ENCODE data around the gene TTLL5. TPM values are rescaled to one million over a fixed set of nuclear protein-coding genes. Genes with fewer than 3 reads are reported as not detected.

Gene TTLL5
- total RNA-seq, 1 experiment from 2014 or later, result 35.7 TPM

DNA sequence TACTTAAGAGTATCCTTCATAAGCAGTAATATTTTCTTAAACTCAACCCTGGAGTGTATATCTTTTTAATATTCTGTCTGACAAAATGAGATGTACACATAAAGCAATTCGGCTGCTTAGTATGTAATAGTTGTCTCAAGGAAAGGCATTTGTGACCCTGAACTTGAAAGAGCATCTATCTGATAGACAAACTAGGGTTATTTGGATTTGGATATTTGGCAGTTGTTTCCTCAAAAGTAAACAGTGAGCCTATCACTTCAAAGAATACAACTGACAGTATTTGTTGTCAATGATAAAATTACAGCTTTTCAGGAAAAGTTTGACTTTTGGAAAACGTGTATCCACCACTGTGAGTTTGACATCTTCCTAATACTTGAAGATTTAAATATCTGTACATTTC is 197.3 kb downstream of the TTLL5 start:
- TF ChIP-seq, protein P1, sequence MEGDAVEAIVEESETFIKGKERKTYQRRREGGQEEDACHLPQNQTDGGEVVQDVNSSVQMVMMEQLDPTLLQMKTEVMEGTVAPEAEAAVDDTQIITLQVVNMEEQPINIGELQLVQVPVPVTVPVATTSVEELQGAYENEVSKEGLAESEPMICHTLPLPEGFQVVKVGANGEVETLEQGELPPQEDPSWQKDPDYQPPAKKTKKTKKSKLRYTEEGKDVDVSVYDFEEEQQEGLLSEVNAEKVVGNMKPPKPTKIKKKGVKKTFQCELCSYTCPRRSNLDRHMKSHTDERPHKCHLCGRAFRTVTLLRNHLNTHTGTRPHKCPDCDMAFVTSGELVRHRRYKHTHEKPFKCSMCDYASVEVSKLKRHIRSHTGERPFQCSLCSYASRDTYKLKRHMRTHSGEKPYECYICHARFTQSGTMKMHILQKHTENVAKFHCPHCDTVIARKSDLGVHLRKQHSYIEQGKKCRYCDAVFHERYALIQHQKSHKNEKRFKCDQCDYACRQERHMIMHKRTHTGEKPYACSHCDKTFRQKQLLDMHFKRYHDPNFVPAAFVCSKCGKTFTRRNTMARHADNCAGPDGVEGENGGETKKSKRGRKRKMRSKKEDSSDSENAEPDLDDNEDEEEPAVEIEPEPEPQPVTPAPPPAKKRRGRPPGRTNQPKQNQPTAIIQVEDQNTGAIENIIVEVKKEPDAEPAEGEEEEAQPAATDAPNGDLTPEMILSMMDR (conservative IDR thresholded peaks at IDR 0.05), result no peak
- Histone ChIP-seq H3K9me3 (ENCODE audit: control insufficient read depth, low read depth, low read length) (no peaks in the 10 kb centered on the region), H3K79me2 (ENCODE audit: insufficient read depth, low read length) (no peaks in the 10 kb centered on the region), H3K4me2 (ENCODE audit: insufficient read depth, insufficient read length, low read length) (no peak overlapping the region), H4K91ac (ENCODE audit: insufficient read length, low read depth, low read length) (no peak overlapping the region), H3K27me3 (ENCODE audit: insufficient read depth, low read length) (peaks cover 18% of the 10 kb centered on the region), H2AFZ (ENCODE audit: low read length) (no peak overlapping the region), H4K8ac (replicated peaks; ENCODE audit: insufficient read length, low read depth, low read length) (no peak overlapping the region), H2BK12ac (ENCODE audit: insufficient read length, low read depth, low read length) (no peak overlapping the region), H4K5ac (ENCODE audit: insufficient read length, low read depth, low read length) (no peak overlapping the region), H4K20me1 (ENCODE audit: control insufficient read depth, insufficient read depth, insufficient read length) (no peaks in the 10 kb centered on the region), H3K56ac (ENCODE audit: insufficient read length, low read depth, low read length) (no peak overlapping the region), H3K4me1 (ENCODE audit: insufficient read depth, low read length) (no peaks in the 10 kb centered on the region; the same call in 1 of the 2 replicates), H3K18ac (ENCODE audit: insufficient read length, low read depth, low read length) (no peak overlapping the region), H3K14ac (ENCODE audit: insufficient read depth, low read length) (no peak overlapping the region), H3K9ac (ENCODE audit: extremely low read depth, insufficient read length, low read length) (no peak overlapping the region), H3K23ac (ENCODE audit: insufficient read length, low read depth, low read length) (no peak overlapping the region), H2BK120ac (ENCODE audit: low read depth, low read length, poor library complexity, severe bottlenecking) (no peak overlapping the region), H3K4ac (ENCODE audit: low read depth, low read length) (no peak overlapping the region), H3K23me2 (ENCODE audit: insufficient read length, low read depth, low read length, poor library complexity, severe bottlenecking) (no peaks in the 10 kb centered on the region), H3T11ph (ENCODE audit: low read length) (no peak overlapping the region), H2BK20ac (ENCODE audit: low read depth, low read length, poor library complexity, severe bottlenecking) (no peak overlapping the region), H3K27ac (ENCODE audit: insufficient read length, low read depth, low read length) (no peak overlapping the region), H2BK5ac (ENCODE audit: insufficient read length, low read length) (no peak overlapping the region), H3K79me1 (ENCODE audit: insufficient read depth, low read depth, low read length, poor library complexity, severe bottlenecking) (no peaks in the 10 kb centered on the region), H2BK15ac (ENCODE audit: low read depth, low read length) (no peak overlapping the region), H2AK5ac (ENCODE audit: insufficient read length, low read length) (no peak overlapping the region)
- WGBS (ENCODE audit: extremely low coverage, insufficient read length, low lambda C conversion rate), result no CpG with 5 or more reads among the region's 2 CpGs
- Mint-ChIP-seq H3K36me3 (ENCODE audit: insufficient read depth in 1 of 3, low read depth in 3 of 3) (peaks cover 0 to 6% (median 6%) of the 10 kb centered on the region in 3 experiments; a peak in 5 of 7 replicates), H3K27ac (no peak overlapping the region), H3K27me3 (ENCODE audit: low read depth) (peaks cover 44% of the 10 kb centered on the region), H3K4me1 (peaks cover 30 to 40% of the 10 kb centered on the region in 2 experiments), H3K4me3 (no peak overlapping the region), H3K9me3 (no peaks in the 10 kb centered on the region)
- no peak for DNase-seq
